Mucosa of rectum (tissue), 2 donors: Measurements from ENCODE around the gene SYT2.

Source experiments
- H3K27ac ChIP-seq, 2 donors: one replicate each; pipeline ENCODE4 v1.7.0; 2013; ENCODE audit warnings: inconsistent platforms in 2 of 2, low read depth in 2 of 2, low read length in 2 of 2
- H3K27me3 ChIP-seq, 2 donors: one replicate each; pipeline ENCODE4 v1.7.0; 2013; ENCODE audit warnings: low read length in 2 of 2; ENCODE audit not compliant: control insufficient read depth in 2 of 2, insufficient read depth in 2 of 2
- H3K36me3 ChIP-seq, 2 donors: one replicate each; pipeline ENCODE4 v1.7.0; 2013; ENCODE audit warnings: low read length in 2 of 2; ENCODE audit not compliant: control insufficient read depth in 2 of 2, insufficient read depth in 2 of 2
- H3K4me1 ChIP-seq, 2 donors: one replicate each; pipeline ENCODE4 v1.7.0; 2013; ENCODE audit warnings: low read length in 2 of 2, mild to moderate bottlenecking in 1 of 2; ENCODE audit not compliant: control insufficient read depth in 2 of 2, insufficient read depth in 2 of 2
- H3K4me3 ChIP-seq, 2 donors: one replicate each; pipeline ENCODE4 v1.7.0; 2013; ENCODE audit warnings: low read length in 2 of 2
- H3K9ac ChIP-seq, 2 donors: one replicate each; pipeline ENCODE4 v1.7.0; 2013; ENCODE audit warnings: low read length in 2 of 2, low read depth in 1 of 2, mild to moderate bottlenecking in 1 of 2
- H3K9me3 ChIP-seq, 2 donors: one replicate each; pipeline ENCODE4 v1.7.0; 2013; ENCODE audit warnings: low read length in 2 of 2; ENCODE audit not compliant: control insufficient read depth in 2 of 2
- donor health status: healthy.
- donor health status: Normal muscosa, but diverticular disease.

SYT2 gene

DNA sequence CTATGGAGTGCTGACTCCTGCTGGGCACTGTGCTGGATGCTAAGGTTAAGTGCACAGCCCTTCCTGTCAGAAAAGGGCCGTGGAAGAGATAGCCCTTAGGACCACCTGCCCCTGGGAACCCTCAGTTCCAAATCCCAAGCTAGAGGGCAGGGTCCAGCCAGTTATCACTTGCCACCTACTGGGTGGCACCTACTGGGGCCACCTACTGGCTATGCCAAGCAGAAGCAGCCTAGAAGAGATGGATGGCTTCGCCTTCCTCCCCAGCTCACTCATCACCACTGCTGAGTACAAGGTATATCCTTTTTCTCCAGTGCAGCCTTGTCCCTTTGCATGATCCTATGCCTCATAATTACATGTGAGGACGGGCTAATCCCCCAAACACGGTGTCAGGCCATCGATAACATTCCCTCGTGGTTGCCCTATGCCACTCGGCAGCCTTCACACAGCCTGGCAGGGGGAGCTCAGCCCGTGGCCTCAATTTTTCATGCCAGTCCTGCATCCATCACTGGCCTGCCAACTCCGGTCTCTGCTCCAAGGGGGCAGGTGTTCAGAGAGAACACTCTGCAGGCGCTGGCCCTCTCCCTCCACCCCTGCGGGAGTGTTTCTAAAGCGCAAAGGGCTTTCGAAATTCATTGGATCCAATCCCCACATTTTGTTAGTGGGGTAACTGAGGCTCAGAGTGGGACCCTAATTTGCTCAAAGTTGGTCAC is 49.0 kb downstream of the SYT2 start:
- Histone ChIP-seq H3K36me3 (no peaks in the 10 kb centered on the region), H3K4me3 (no peak overlapping the region), H3K9ac (no peak overlapping the region), H3K27me3 (peaks cover 0 to 17% of the 10 kb centered on the region in 2 donors), H3K9me3 (no peaks in the 10 kb centered on the region), H3K27ac (no peak overlapping the region), H3K4me1 (no peaks in the 10 kb centered on the region)

- no peak overlapping the region for H3K27ac ChIP-seq
- H3K4me1 ChIP-seq: no peaks in the 10 kb centered on the region
- H3K9me3 ChIP-seq: no peaks in the 10 kb centered on the region
- no peaks in the 10 kb centered on the region for H3K36me3 ChIP-seq
- peaks cover 0 to 21% of the 10 kb centered on the region in 2 donors for H3K27me3 ChIP-seq
- H3K9ac ChIP-seq: no peak overlapping the region
- no peak overlapping the region for H3K4me3 ChIP-seq
Measured at GRCh38 chr1:202659974-202660373, 50.3 kb downstream of the SYT2 start.

GRCh38 chr1:202659541-202659940 is 50.7 kb downstream of the SYT2 start:
- Histone ChIP-seq H3K36me3 (no peaks in the 10 kb centered on the region), H3K27me3 (peaks cover 0 to 21% of the 10 kb centered on the region in 2 donors), H3K9ac (no peak overlapping the region), H3K27ac (no peak overlapping the region), H3K9me3 (no peaks in the 10 kb centered on the region), H3K4me1 (no peaks in the 10 kb centered on the region), H3K4me3 (no peak overlapping the region)

GRCh38 chr1:202658769-202659168 is 51.5 kb downstream of the SYT2 start:
- peaks cover 0 to 21% of the 10 kb centered on the region in 2 donors for H3K27me3 ChIP-seq
- no peaks in the 10 kb centered on the region for H3K9me3 ChIP-seq
- no peak overlapping the region for H3K4me3 ChIP-seq
- H3K36me3 ChIP-seq: no peaks in the 10 kb centered on the region
- no peaks in the 10 kb centered on the region for H3K4me1 ChIP-seq
- no peak overlapping the region for H3K27ac ChIP-seq
- no peak overlapping the region for H3K9ac ChIP-seq

DNA sequence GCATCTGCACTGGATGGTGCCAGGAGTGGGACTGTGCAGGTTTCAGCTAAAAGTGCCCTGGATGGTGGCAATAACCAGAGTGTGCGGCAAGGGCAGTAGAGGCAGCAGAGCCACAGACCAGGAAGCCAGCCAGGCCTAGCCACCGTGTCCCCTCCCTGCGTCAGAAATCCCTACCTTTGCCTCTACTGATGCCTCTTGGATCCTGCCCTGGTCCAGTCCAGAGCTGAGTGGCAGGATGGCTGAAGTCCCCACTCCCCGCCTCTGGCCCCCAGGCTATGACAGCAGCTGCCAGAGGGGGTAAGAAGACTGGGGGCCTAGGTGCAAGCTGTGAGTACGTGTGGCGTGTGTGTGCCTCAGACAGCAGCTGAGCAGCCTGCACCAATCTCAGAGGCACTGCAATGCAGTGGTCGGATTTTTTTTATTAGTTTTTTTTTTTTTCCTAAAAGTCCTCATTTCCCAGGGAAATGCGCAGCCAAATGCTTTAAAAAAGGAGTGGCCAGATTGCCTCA is 51.9 kb downstream of the SYT2 start:
- H3K27me3 ChIP-seq: peaks cover 0 to 22% of the 10 kb centered on the region in 2 donors
- no peak overlapping the region for H3K9ac ChIP-seq
- H3K4me1 ChIP-seq: no peaks in the 10 kb centered on the region
- no peaks in the 10 kb centered on the region for H3K36me3 ChIP-seq
- H3K9me3 ChIP-seq: no peaks in the 10 kb centered on the region
- H3K27ac ChIP-seq: no peak overlapping the region
- H3K4me3 ChIP-seq: no peak overlapping the region

DNA sequence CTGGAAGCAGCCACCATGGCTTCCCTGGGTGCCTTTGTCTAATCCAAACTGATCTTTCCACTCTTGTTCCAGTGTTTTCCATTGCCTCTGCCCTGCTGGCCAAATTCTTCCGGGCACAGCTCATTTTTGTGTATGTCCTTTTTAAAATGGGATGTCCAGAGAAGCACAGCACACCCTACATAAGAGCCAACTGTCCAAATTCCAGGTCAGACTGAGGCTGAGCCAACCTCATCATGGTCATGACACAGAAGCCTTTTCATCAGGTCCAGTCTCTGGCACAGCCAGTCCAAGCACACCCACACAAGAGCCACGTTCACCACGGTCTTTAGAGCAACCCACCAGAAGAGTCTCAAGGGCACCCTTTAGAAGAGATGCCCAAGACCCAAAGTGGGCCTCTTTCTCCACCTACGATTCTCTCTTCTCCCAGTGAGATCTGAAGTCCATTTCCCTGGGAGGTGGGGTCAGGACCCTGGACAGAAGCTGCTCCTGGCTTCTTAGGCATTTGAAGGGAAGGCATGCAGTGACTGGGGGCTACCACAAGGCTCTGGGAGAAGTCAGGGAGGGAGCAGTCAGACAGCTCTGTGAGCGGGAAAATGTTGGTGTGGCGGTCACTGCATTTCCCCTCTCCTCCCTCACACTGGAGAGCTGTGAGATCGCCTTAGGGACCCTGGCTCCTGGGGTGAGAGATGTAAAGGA is 53.2 kb downstream of the SYT2 start:
- H3K9ac ChIP-seq: no peak overlapping the region
- H3K4me3 ChIP-seq: no peak overlapping the region
- no peaks in the 10 kb centered on the region for H3K4me1 ChIP-seq
- no peak overlapping the region for H3K27ac ChIP-seq
- no peaks in the 10 kb centered on the region for H3K36me3 ChIP-seq
- H3K27me3 ChIP-seq: peaks cover 0 to 22% of the 10 kb centered on the region in 2 donors
- H3K9me3 ChIP-seq: no peaks in the 10 kb centered on the region

DNA sequence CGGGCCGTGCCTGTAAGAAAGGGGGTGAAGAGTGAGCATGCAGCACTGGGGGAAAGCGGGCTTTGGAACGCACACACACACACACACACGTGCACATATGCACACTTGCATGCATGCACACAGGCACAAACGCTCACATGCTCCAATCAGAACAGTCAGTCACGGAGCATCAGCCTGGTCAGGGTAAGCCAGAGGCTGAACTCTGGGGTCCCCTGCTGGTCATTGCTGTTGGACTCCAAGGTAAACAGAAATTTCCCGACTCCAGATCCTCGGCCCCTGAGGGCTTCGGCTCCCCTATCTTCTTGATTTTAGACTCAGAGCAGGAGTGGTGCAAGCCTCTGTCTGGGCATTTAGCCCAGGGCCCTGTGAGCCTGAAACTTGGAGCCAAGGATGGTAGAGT is 54.2 kb downstream of the SYT2 start:
- Histone ChIP-seq H3K4me1 (no peaks in the 10 kb centered on the region), H3K4me3 (no peak overlapping the region), H3K9ac (no peak overlapping the region), H3K9me3 (no peaks in the 10 kb centered on the region), H3K36me3 (no peaks in the 10 kb centered on the region), H3K27me3 (peaks cover 0 to 22% of the 10 kb centered on the region in 2 donors), H3K27ac (no peak overlapping the region)

GRCh38 chr1:202654079-202654478 is 56.2 kb downstream of the SYT2 start:
- Histone ChIP-seq H3K4me1 (no peaks in the 10 kb centered on the region), H3K27me3 (peaks cover 0 to 14% of the 10 kb centered on the region in 2 donors), H3K4me3 (no peak overlapping the region), H3K9ac (no peak overlapping the region), H3K9me3 (no peaks in the 10 kb centered on the region), H3K27ac (no peak overlapping the region), H3K36me3 (no peaks in the 10 kb centered on the region)

DNA sequence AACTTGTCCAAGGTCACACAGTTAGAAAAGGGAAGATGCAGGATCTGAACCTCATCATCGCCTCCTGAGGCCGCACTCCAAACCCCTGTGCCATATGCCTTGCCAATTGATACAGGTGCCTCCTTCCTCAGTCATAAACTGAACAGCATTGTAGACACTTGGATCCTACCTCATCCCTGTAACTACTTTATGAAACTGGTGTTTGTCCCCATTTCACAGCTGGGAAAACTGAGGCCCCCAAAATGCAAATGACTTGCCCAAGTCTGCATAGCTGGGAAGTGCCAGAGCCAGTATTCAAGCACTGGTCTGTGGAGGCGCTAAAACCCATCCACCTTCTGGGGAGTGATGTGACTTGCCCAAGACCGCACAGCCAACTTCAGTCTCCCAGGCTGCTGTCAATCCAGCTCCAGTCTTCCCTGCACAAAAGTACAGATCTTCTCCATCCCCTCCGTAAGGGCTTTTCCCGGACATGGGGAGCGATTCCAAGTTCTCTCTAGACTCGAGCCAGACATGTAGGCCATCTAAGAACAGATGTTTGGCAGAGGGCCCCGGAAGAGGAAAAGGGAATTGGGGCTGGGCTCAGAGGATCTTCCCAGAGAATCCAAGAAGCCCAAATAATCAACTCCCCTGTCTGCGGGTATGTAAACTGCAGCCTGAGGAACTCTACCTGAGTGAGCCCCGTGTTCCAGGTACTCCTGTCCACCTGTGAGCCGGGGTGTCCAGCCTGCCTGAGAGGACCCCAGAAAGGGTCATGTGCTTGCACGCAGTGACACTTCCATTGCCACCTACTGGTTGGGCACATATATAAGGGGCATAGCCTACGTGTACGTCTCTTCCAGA is 60.5 kb downstream of the SYT2 start:
- no peak overlapping the region for H3K27ac ChIP-seq
- H3K9me3 ChIP-seq: no peaks in the 10 kb centered on the region
- peaks cover 3% of the 10 kb centered on the region in 2 donors for H3K27me3 ChIP-seq
- H3K4me3 ChIP-seq: no peak overlapping the region
- no peaks in the 10 kb centered on the region for H3K4me1 ChIP-seq
- H3K9ac ChIP-seq: no peak overlapping the region
- H3K36me3 ChIP-seq: no peaks in the 10 kb centered on the region
